Head of caudate nucleus (tissue), 42 donors: Measurements from ENCODE around the gene P3H4.
A peak's percentile ranks its signal among the peaks of the same experiment; 100 is the strongest.

Experiments used
- DNase-seq, 42 donors: peaks; one replicate each; pipeline versions ENCODE4 v3.0.0 to v3.0.0-alpha.2; 2020 to 2021; ENCODE audit warnings: mixed read lengths in 7 of 42
- intact Hi-C: fragments of 100-400 bp; cut with DNase I; formaldehyde crosslinking; loops from one replicate; pipeline ENCODE4 v1.15.0; 2022

The P3H4 gene

GRCh38 chr17:41799366-41799765 is 12.4 kb downstream of the P3H4 start:
- intact Hi-C loops, result no loop called here
- no peak for DNase-seq

GRCh38 chr17:41797377-41797776 is 14.4 kb downstream of the P3H4 start:
- DNase-seq, result no peak
- intact Hi-C loops, result no loop called here

- intact Hi-C loops, result no loop called here
- no peak for DNase-seq
Observed at GRCh38 chr17:41796121-41796895, 15.4 kb downstream of the P3H4 start.

- intact Hi-C loops, result no loop called here
- no peak for DNase-seq
Observed at GRCh38 chr17:41794540-41794975, 17.2 kb downstream of the P3H4 start.

- DNase-seq, result no peak
- intact Hi-C loops, result no loop called here
Observed at GRCh38 chr17:41793784-41794539, 17.8 kb downstream of the P3H4 start.

- no peak for DNase-seq
- intact Hi-C loops, result no loop called here
Observed at GRCh38 chr17:41792845-41793783, 18.6 kb downstream of the P3H4 start.

GRCh38 chr17:41787021-41787418 is 24.7 kb downstream of the P3H4 start:
- DNase-seq, result no peak
- intact Hi-C loops, result no loop called here

GRCh38 chr17:41786227-41787020 is 25.3 kb downstream of the P3H4 start, which contains the start of gene JUP:
TSS of gene JUP (minus strand) at chr17:41786711. CDS start at chr17:41771854, 14,857 bp downstream.
- intact Hi-C loops, result no loop called here
- peak; percentile 97 to 100 (median 99) for DNase-seq

GRCh38 chr17:41785859-41786226 is 25.9 kb downstream of the P3H4 start:
- peak in 3 of 42 donors; percentile 20 to 56 (median 34) for DNase-seq
- intact Hi-C loops, result no loop called here

GRCh38 chr17:41785091-41785858 is 26.5 kb downstream of the P3H4 start:
- no peak for DNase-seq
- intact Hi-C loops, result no loop called here

- DNase-seq, result no peak
Observed at GRCh38 chr17:41784207-41784744, 27.5 kb downstream of the P3H4 start.

GRCh38 chr17:41782142-41782541 is 29.6 kb downstream of the P3H4 start:
- intact Hi-C loops, result no loop called here
- no peak for DNase-seq

More at GRCh38 chr17:41784207-41784744, 27.5 kb downstream of the P3H4 start:
- intact Hi-C loops, result no loop called here

- intact Hi-C loops, result no loop called here
- DNase-seq, result no peak
Observed at GRCh38 chr17:41781404-41782110, 30.2 kb downstream of the P3H4 start.

GRCh38 chr17:41779954-41780353 is 31.8 kb downstream of the P3H4 start:
- intact Hi-C loops, result no loop called here
- DNase-seq, result no peak

- peak in 27 of 42 donors; percentile 18 to 71 (median 42) for DNase-seq
- intact Hi-C loops, result no loop called here
Observed at GRCh38 chr17:41777574-41778188, 34.1 kb downstream of the P3H4 start.

- intact Hi-C loops, result no loop called here
- peak in 9 of 42 donors; percentile 18 to 53 (median 35) for DNase-seq
Observed at GRCh38 chr17:41777157-41777573, 34.6 kb downstream of the P3H4 start.
